ENCODE measurements around the gene PDZRN4.

- TF ChIP-seq CTCF (IDR thresholded peaks at IDR 0.05; ENCODE audit: insufficient read depth, low read length) (no peak), REST (IDR thresholded peaks at IDR 0.05; ENCODE audit: insufficient replicate concordance, low read depth) (no peak), POLR2AphosphoS5 (IDR thresholded peaks at IDR 0.05; ENCODE audit: low read depth) (no peak), SPI1 (IDR thresholded peaks at IDR 0.05; ENCODE audit: borderline replicate concordance, low read depth) (no peak)
Observed at GRCh38 chr12:41556176-41556575, 368.1 kb downstream of the PDZRN4 start.
